Right lobe of liver (tissue), 6 donors: ENCODE measurements around the gene WDR91. TPM values are rescaled to one million over a fixed set of nuclear protein-coding genes. Genes with fewer than 3 reads are reported as not detected.

ENCODE experiments used
- ATAC-seq, 4 donors: fragments of 200-7000 bp; cut with Tn5 transposase; one replicate each; pipeline ENCODE4 v1.9.1; 2020; ENCODE audit warnings: mild to moderate bottlenecking in 4 of 4, moderate library complexity in 4 of 4
- DNase-seq, 3 donors: peaks; one replicate each; pipeline ENCODE4 v3.0.0-alpha.2; 2020
- H3K27ac ChIP-seq, 3 donors: fragments of 200-600 bp; one replicate each; pipeline ENCODE4 v1.8.0; 2022
- H3K27me3 ChIP-seq, 2 donors: fragments of 200-600 bp; one replicate each; pipeline ENCODE4 v1.8.0; 2022
- H3K36me3 ChIP-seq, 4 donors: fragments of 200-600 bp; sonication (generic) in 1 of 4; one replicate each; pipeline versions ENCODE4 v1.5.1 to v1.8.0; 2017 to 2022; ENCODE audit warnings: control low read depth in 1 of 4
- H3K4me1 ChIP-seq, 4 donors: fragments of 200-600 bp; sonication (generic) in 1 of 4; one replicate each; pipeline versions ENCODE4 v1.5.1 to v1.8.0; 2017 to 2022; ENCODE audit warnings: control low read depth in 1 of 4
- H3K4me3 ChIP-seq, 3 donors: fragments of 200-600 bp; one replicate each; pipeline ENCODE4 v1.8.0; 2022
- H3K9me3 ChIP-seq, 4 donors: fragments of 200-600 bp; sonication (generic) in 1 of 4; one replicate each; pipeline versions ENCODE4 v1.5.1 to v1.8.0; 2017 to 2022; ENCODE audit warnings: control low read depth in 1 of 4
- POLR2A ChIP-seq: fragments of 450-650 bp; IDR thresholded peaks from one replicate; pipeline ENCODE4 v1.6.1; 2017; ENCODE audit warnings: antibody characterized with exemption, mild to moderate bottlenecking
- WGBS: methylation state at CpG from one replicate; pipeline ENCODE4 v1.1.6; 2018; ENCODE audit warnings: low coverage, low lambda C conversion rate; ENCODE audit not compliant: insufficient coverage; ENCODE audit errors: missing lambda C conversion rate; 5-methylcytosine and 5-hydroxymethylcytosine counted together
- intact Hi-C, 2 donors: fragments of 100-400 bp; cut with DNase I; formaldehyde crosslinking; loops; one replicate each; pipeline versions ENCODE4 v1.11.2 to v1.14.1; 2022
- total RNA-seq, 6 experiments: library from RNA; depleted of rRNA in 2 of 6; stranded (reverse); fragments of >200 nt in 2 of 6; fragmentation: NEBNext Ultra II Directional in 3 of 6; extraction: Animal tissue kit (Norgen Biotek cat#: 25700) in 3 of 6; gene quantifications; one replicate each; pipeline versions ENCODE4 v1.1.0 to v1.2.4, GENCODE V29; 2016 to 2023
- TF ChIP-seq, protein P1 (sequence below), 4 donors: fragments of 200-600 bp in 3 of 4; fragments of 450-650 bp in 1 of 4; IDR thresholded peaks; one replicate each; pipeline versions ENCODE4 v1.5.1 to v1.8.0; 2016 to 2022; ENCODE audit warnings: antibody characterized with exemption in 4 of 4, mild to moderate bottlenecking in 2 of 4
- donor health status: DM: no; HTN: yes; CAD: no.
- donor health status: DM: no; HTN: no; CAD: no.
- donor health status: DM: no; HTN: no; CAD: no.
- donor health status: DM: no; HTN: yes; CAD: no.
- donor health status: DM: no; HTN: yes; CAD: no.

WDR91 gene
- total RNA-seq, 6 experiments from 2014 or later, result 6.0 to 11.5 (median 8.6) TPM

DNA sequence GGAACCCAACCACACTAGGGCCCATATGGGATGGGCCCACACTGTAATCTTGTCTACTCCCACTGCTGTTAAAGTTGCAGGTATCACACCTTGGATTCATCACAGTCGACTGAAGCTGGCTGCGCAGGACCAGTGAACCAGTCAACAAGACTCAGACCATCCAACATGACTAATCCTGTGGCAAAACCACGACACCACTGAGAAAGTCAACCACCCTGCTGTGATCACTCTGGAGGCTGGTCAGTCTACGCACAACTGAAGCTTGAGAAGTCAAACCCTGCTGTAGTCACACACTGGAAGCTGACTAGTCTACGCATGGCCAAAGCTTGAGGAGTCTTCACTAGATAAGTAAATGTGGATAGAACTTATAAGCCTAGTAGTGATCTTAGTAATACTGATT is 31.2 kb downstream of the WDR91 start:
- no peaks in the 10 kb centered on the region for H3K4me1 ChIP-seq
- TF ChIP-seq, protein P1, sequence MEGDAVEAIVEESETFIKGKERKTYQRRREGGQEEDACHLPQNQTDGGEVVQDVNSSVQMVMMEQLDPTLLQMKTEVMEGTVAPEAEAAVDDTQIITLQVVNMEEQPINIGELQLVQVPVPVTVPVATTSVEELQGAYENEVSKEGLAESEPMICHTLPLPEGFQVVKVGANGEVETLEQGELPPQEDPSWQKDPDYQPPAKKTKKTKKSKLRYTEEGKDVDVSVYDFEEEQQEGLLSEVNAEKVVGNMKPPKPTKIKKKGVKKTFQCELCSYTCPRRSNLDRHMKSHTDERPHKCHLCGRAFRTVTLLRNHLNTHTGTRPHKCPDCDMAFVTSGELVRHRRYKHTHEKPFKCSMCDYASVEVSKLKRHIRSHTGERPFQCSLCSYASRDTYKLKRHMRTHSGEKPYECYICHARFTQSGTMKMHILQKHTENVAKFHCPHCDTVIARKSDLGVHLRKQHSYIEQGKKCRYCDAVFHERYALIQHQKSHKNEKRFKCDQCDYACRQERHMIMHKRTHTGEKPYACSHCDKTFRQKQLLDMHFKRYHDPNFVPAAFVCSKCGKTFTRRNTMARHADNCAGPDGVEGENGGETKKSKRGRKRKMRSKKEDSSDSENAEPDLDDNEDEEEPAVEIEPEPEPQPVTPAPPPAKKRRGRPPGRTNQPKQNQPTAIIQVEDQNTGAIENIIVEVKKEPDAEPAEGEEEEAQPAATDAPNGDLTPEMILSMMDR (IDR thresholded peaks at IDR 0.05), result no peak
- no peak for TF ChIP-seq POLR2A
- DNase-seq, result no peak
- no peaks in the 10 kb centered on the region for H3K27me3 ChIP-seq
- H3K36me3 ChIP-seq, result peaks cover 0 to 14% (median 2%) of the 10 kb centered on the region in 4 donors
- intact Hi-C loops, result no loop called here
- 85% methylated on average over 2 of the region's 5 CpGs for WGBS
- ATAC-seq, result no peak
- no peak overlapping the region for H3K27ac ChIP-seq
- H3K4me3 ChIP-seq, result no peak overlapping the region
- no peaks in the 10 kb centered on the region for H3K9me3 ChIP-seq

DNA sequence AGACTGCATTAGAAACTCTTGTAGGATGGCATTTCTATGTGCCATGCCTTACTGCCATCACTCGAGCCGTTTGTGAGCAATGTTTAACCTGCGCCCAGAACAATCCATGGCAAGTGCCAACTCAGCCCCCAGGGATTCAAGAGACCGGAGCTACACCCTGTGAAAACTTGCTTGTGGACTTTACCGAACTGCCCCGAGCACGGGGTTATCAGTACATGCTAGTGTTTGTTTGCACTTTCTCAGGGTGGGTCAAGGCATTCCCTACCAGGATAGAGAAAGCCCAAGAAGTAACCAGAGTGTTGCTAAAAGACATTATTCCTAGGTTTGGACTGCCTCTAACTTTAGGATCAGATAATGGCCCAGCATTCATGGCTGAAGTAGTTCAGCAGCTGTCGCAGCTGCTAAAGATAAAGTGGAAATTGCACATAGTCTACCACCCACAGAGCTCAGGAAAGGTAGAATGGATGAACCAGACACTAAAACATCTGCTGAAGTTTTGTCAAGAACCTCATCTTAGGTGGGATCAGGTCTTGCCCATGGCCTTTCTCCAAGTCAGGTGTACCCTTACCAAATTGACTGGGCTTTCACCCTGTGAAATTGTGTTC is 31.9 kb downstream of the WDR91 start:
- Histone ChIP-seq H3K4me1 (no peaks in the 10 kb centered on the region), H3K9me3 (no peaks in the 10 kb centered on the region), H3K4me3 (no peak overlapping the region), H3K27me3 (no peaks in the 10 kb centered on the region), H3K27ac (no peak overlapping the region), H3K36me3 (peaks cover 0 to 8% (median 1%) of the 10 kb centered on the region in 4 donors)
- intact Hi-C loops, result no loop called here
- 94% methylated on average over 2 of the region's 8 CpGs for WGBS
- TF ChIP-seq POLR2A, result no peak
- TF ChIP-seq, protein P1 (IDR thresholded peaks at IDR 0.05), result no peak
- DNase-seq, result no peak
- peak in 3 of 4 donors; percentile 33 to 40 (median 38) for ATAC-seq

DNA sequence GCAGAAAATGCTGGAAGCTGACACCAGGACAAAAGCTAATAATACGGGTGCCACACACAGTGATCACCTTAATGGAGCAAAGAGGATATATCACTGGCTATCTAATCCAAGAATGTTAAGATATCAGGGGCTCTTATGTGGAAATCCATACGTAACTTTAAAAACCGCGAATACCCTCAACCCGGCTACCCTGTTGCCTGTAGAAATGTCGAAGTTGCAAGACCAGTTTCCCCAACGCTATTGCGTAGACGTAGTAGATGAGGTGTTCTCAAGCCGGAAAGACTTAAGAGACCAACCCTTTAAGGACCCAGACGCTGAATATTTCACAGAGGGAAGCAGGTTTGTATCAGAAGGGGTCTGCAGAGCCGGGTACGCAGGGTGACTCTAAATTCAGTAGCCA is 33.0 kb downstream of the WDR91 start:
- Histone ChIP-seq H3K4me3 (no peak overlapping the region), H3K9me3 (no peaks in the 10 kb centered on the region), H3K4me1 (no peaks in the 10 kb centered on the region), H3K27me3 (no peaks in the 10 kb centered on the region), H3K36me3 (peaks cover 0 to 3% (median 0%) of the 10 kb centered on the region in 4 donors), H3K27ac (no peak overlapping the region)
- TF ChIP-seq, protein P1 (IDR thresholded peaks at IDR 0.05), result no peak
- no peak for TF ChIP-seq POLR2A
- 84% methylated on average over 13 of the region's 13 CpGs for WGBS
- intact Hi-C loops, result no loop called here
- ATAC-seq (no peak), DNase-seq (no peak)

DNA sequence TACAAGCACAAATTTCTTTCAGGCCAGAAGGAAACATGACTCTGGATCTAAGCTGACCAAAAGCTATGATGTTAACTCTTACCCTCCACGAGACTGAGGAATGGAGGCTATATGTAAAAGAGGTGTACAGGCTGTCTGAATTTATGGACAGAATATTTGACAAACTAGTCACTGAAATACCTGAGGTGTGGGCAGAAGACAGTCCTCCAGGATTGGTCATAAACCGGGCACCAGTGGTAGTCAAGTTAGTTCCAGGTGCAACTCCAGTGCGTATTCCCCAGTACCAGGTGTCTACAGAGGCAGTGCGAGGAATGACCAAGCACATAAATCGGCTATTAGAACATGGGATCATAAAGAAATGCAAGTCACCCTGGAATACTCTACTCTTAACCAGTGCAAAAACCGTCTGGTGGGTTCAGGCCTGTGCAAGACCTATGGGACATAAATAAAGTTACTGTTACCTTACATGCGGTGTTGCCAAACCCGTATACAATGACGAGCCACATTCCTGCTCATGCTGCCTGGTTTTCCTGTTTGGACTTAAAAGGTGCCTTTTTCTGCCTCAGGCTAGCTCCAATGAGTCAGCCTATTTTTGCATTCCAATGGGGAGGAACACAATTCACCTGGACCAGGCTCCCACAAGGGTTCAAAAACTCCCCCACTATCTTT is 34.2 kb downstream of the WDR91 start:
- H3K4me3 ChIP-seq, result no peak overlapping the region
- no peak overlapping the region for H3K27ac ChIP-seq
- H3K27me3 ChIP-seq, result no peaks in the 10 kb centered on the region
- 98% methylated on average over 9 of the region's 9 CpGs for WGBS
- ATAC-seq, result no peak
- H3K4me1 ChIP-seq, result no peaks in the 10 kb centered on the region
- no peak for DNase-seq
- no peak for TF ChIP-seq POLR2A
- TF ChIP-seq, protein P1 (IDR thresholded peaks at IDR 0.05), result no peak
- intact Hi-C loops, result no loop called here
- H3K36me3 ChIP-seq, result peaks cover 0 to 3% (median 0%) of the 10 kb centered on the region in 4 donors
- H3K9me3 ChIP-seq, result no peaks in the 10 kb centered on the region
